ENCODE measurements around the gene MRAP2.

GRCh38 chr6:84086056-84086455 is 52.5 kb downstream of the MRAP2 start:
- no peak for TF ChIP-seq REST (IDR thresholded peaks at IDR 0.05; ENCODE audit: borderline replicate concordance)
- no peak for TF ChIP-seq CTCF (IDR thresholded peaks at IDR 0.05; ENCODE audit: poor library complexity, severe bottlenecking)
- TF ChIP-seq EZH2 (IDR thresholded peaks at IDR 0.05; ENCODE audit: borderline replicate concordance, insufficient read depth, low read length, poor library complexity, severe bottlenecking): no peak
- TF ChIP-seq POLR2AphosphoS5 (IDR thresholded peaks at IDR 0.05): no peak
- no peak for TF ChIP-seq TAF1 (IDR thresholded peaks at IDR 0.05; ENCODE audit: low read depth)
- TF ChIP-seq MXI1 (conservative IDR thresholded peaks at IDR 0.05; ENCODE audit: poor library complexity, severe bottlenecking): no peak
- TF ChIP-seq EP300 (conservative IDR thresholded peaks at IDR 0.05; ENCODE audit: poor library complexity, severe bottlenecking): no peak
- no peak for TF ChIP-seq SMC3 (conservative IDR thresholded peaks at IDR 0.05; ENCODE audit: poor library complexity)

Data from neural cell (in vitro differentiated cells).